HepG2 (cell line): Measurements from ENCODE around the gene STN1. TPM values are rescaled to one million over a fixed set of nuclear protein-coding genes. Genes with fewer than 3 reads are reported as not detected.

ENCODE experiments used
- CREB1 ChIP-seq, 2 experiments: fragments of 450-650 bp in 1 of 2; IDR thresholded peaks; 2 replicates each; pipeline ENCODE4 v1.6.1; 2016 to 2017; ENCODE audit warnings: control low read depth in 1 of 2, mild to moderate bottlenecking in 1 of 2, missing compliant biosample characterization in 1 of 2, missing genetic modification characterization in 1 of 2
- ELF4 ChIP-seq: sonication (generic); formaldehyde crosslinking; IDR thresholded peaks from 2 replicates; pipeline ENCODE4 v1.5.0; 2020; ENCODE audit warnings: missing genetic modification reagents, mild to moderate bottlenecking, moderate library complexity, borderline replicate concordance
- ESRRA ChIP-seq: sonication (generic); formaldehyde crosslinking; IDR thresholded peaks from 2 replicates; pipeline ENCODE4 v1.5.1; 2020; ENCODE audit warnings: mild to moderate bottlenecking, low read depth, missing genetic modification reagents
- FOXA1 ChIP-seq, 2 experiments: fragments of 450-650 bp in 1 of 2; sonication (generic) in 1 of 2; formaldehyde crosslinking in 1 of 2; IDR thresholded peaks; 2 replicates each; pipeline versions ENCODE4 v1.4.0 to v1.6.1; 2016 to 2020; ENCODE audit warnings: missing genetic modification reagents in 1 of 2
- GZF1 ChIP-seq: sonication (generic); formaldehyde crosslinking; IDR thresholded peaks from 2 replicates; pipeline ENCODE4 v1.5.1; 2020; ENCODE audit warnings: mild to moderate bottlenecking, missing genetic modification reagents
- MZF1 ChIP-seq: sonication (generic); formaldehyde crosslinking; IDR thresholded peaks from 2 replicates; pipeline ENCODE4 v1.8.1; 2023; ENCODE audit warnings: mild to moderate bottlenecking, missing genetic modification reagents, borderline replicate concordance
- NFYB ChIP-seq: sonication (generic); formaldehyde crosslinking; IDR thresholded peaks from 2 replicates; pipeline ENCODE4 v1.4.0; 2020; ENCODE audit warnings: missing genetic modification reagents
- SALL2 ChIP-seq: sonication (generic); formaldehyde crosslinking; IDR thresholded peaks from 2 replicates; pipeline ENCODE4 v1.8.1; 2023; ENCODE audit warnings: mild to moderate bottlenecking, missing genetic modification reagents, inconsistent platforms
- ZNF160 ChIP-seq: sonication (generic); formaldehyde crosslinking; IDR thresholded peaks from 2 replicates; pipeline ENCODE4 v1.8.0; 2022; ENCODE audit warnings: mild to moderate bottlenecking, inconsistent platforms, missing genetic modification reagents
- ZNF20 ChIP-seq: sonication (generic); formaldehyde crosslinking; IDR thresholded peaks from 2 replicates; pipeline ENCODE4 v1.4.0; 2020; ENCODE audit warnings: mild to moderate bottlenecking, moderate library complexity, missing genetic modification reagents
- ZNF343 ChIP-seq: sonication (generic); formaldehyde crosslinking; IDR thresholded peaks from 2 replicates; pipeline ENCODE4 v1.4.0; 2020; ENCODE audit warnings: mild to moderate bottlenecking, missing genetic modification reagents
- ZNF451 ChIP-seq: sonication (generic); formaldehyde crosslinking; IDR thresholded peaks from 2 replicates; pipeline ENCODE4 v1.5.0; 2020; ENCODE audit warnings: mild to moderate bottlenecking, missing genetic modification reagents
- ZNF883 ChIP-seq: sonication (generic); formaldehyde crosslinking; IDR thresholded peaks from 2 replicates; pipeline ENCODE4 v1.5.1; 2020; ENCODE audit warnings: mild to moderate bottlenecking, missing genetic modification reagents; ENCODE audit errors: not compliant biosample characterization
- polyA plus RNA-seq, 8 experiments: library from polyadenylated mRNA; depleted of rRNA in 3 of 8; stranded (reverse) in 7 of 8; unstranded in 1 of 8; fragments of >200 nt; fragmentation: Illumina TruSeq in 4 of 8; extraction: Trizol in 4 of 8; gene quantifications; 2 replicates each; pipeline versions ENCODE4 v1.2.1 to v1.2.3, GENCODE V29; 2011 to 2016; ENCODE audit warnings: low read depth in 4 of 8, missing spikeins in 1 of 8, mixed read lengths in 1 of 8; ENCODE audit not compliant: insufficient read depth in 1 of 8
- total RNA-seq, 5 experiments: library from RNA; depleted of rRNA; stranded (reverse); fragments of >200 nt; fragmentation: Illumina TruSeq; extraction: Trizol; gene quantifications; 2 replicates each; pipeline ENCODE4 v1.2.3, GENCODE V29; 2016; ENCODE audit warnings: low read depth in 1 of 5
- TF ChIP-seq, protein P1 (sequence below): sonication (generic); formaldehyde crosslinking; IDR thresholded peaks from 2 replicates; pipeline ENCODE4 v1.8.0; 2022; ENCODE audit warnings: mild to moderate bottlenecking, missing genetic modification reagents
- TF ChIP-seq, protein P2 (sequence below): IDR thresholded peaks from 2 replicates; pipeline ENCODE4 v1.6.1; 2016; ENCODE audit warnings: missing compliant biosample characterization, missing genetic modification reagents, borderline replicate concordance
- TF ChIP-seq, protein P3 (sequence below): sonication (generic); formaldehyde crosslinking; IDR thresholded peaks from 2 replicates; pipeline ENCODE4 v1.4.0; 2020; ENCODE audit warnings: missing genetic modification reagents
- TF ChIP-seq, protein P4 (sequence below): sonication (generic); formaldehyde crosslinking; IDR thresholded peaks from 2 replicates; pipeline ENCODE4 v1.8.1; 2023; ENCODE audit warnings: missing genetic modification reagents, inconsistent platforms, borderline replicate concordance
- TF ChIP-seq, protein P5 (sequence below): sonication (generic); formaldehyde crosslinking; IDR thresholded peaks from 2 replicates; pipeline ENCODE4 v1.4.0; 2020; ENCODE audit warnings: missing genetic modification reagents, mild to moderate bottlenecking, borderline replicate concordance

STN1 gene
- total and polyA plus RNA-seq, 2 of the 13 experiments (the other 11 are each of a cell fraction or from before 2014, with no cell fraction given), result 17.6 to 22.7 TPM

DNA sequence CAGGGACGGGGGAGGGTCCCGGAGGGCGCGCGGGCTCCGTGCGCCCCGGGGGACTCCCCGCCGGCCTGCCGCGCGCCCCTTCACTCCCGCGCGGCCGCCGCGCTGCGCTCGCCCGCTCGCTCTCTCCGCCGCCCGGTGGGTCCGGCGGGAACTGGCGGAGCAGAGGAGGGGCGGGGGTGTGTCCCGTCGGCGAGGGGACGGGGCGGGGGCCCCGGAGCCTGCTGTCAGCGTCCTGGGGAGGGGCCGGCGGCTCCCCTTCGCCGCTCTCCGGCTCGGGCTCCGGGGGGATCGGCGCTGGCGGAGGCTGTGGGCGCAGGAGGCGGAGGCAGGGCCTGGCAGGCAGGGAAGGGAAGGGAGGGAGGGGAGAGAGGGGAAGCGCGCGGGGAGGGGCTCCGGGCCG lies 62.6 kb downstream of the STN1 start, which contains the start of gene SH3PXD2A (continued):
- TF ChIP-seq, protein P1, sequence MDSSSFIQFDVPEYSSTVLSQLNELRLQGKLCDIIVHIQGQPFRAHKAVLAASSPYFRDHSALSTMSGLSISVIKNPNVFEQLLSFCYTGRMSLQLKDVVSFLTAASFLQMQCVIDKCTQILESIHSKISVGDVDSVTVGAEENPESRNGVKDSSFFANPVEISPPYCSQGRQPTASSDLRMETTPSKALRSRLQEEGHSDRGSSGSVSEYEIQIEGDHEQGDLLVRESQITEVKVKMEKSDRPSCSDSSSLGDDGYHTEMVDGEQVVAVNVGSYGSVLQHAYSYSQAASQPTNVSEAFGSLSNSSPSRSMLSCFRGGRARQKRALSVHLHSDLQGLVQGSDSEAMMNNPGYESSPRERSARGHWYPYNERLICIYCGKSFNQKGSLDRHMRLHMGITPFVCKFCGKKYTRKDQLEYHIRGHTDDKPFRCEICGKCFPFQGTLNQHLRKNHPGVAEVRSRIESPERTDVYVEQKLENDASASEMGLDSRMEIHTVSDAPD, result no peak
- TF ChIP-seq ZNF343 (CRISPR knock-in tag), result no peak
- no peak for TF ChIP-seq ZNF20
- TF ChIP-seq ZNF160 (CRISPR knock-in tag), result no peak
- TF ChIP-seq, protein P2, sequence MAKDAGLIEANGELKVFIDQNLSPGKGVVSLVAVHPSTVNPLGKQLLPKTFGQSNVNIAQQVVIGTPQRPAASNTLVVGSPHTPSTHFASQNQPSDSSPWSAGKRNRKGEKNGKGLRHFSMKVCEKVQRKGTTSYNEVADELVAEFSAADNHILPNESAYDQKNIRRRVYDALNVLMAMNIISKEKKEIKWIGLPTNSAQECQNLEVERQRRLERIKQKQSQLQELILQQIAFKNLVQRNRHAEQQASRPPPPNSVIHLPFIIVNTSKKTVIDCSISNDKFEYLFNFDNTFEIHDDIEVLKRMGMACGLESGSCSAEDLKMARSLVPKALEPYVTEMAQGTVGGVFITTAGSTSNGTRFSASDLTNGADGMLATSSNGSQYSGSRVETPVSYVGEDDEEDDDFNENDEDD (CRISPR knock-in tag), result peak; percentile 18; the same call in 1 of the 2 replicates
- TF ChIP-seq, protein P3, sequence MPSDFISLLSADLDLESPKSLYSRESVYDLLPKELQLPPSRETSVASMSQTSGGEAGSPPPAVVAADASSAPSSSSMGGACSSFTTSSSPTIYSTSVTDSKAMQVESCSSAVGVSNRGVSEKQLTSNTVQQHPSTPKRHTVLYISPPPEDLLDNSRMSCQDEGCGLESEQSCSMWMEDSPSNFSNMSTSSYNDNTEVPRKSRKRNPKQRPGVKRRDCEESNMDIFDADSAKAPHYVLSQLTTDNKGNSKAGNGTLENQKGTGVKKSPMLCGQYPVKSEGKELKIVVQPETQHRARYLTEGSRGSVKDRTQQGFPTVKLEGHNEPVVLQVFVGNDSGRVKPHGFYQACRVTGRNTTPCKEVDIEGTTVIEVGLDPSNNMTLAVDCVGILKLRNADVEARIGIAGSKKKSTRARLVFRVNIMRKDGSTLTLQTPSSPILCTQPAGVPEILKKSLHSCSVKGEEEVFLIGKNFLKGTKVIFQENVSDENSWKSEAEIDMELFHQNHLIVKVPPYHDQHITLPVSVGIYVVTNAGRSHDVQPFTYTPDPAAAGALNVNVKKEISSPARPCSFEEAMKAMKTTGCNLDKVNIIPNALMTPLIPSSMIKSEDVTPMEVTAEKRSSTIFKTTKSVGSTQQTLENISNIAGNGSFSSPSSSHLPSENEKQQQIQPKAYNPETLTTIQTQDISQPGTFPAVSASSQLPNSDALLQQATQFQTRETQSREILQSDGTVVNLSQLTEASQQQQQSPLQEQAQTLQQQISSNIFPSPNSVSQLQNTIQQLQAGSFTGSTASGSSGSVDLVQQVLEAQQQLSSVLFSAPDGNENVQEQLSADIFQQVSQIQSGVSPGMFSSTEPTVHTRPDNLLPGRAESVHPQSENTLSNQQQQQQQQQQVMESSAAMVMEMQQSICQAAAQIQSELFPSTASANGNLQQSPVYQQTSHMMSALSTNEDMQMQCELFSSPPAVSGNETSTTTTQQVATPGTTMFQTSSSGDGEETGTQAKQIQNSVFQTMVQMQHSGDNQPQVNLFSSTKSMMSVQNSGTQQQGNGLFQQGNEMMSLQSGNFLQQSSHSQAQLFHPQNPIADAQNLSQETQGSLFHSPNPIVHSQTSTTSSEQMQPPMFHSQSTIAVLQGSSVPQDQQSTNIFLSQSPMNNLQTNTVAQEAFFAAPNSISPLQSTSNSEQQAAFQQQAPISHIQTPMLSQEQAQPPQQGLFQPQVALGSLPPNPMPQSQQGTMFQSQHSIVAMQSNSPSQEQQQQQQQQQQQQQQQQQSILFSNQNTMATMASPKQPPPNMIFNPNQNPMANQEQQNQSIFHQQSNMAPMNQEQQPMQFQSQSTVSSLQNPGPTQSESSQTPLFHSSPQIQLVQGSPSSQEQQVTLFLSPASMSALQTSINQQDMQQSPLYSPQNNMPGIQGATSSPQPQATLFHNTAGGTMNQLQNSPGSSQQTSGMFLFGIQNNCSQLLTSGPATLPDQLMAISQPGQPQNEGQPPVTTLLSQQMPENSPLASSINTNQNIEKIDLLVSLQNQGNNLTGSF (CRISPR knock-in tag), result no peak
- TF ChIP-seq ZNF883, result no peak
- TF ChIP-seq ELF4 (CRISPR knock-in tag), result no peak
- TF ChIP-seq GZF1 (CRISPR knock-in tag), result no peak
- no peak for TF ChIP-seq NFYB
- TF ChIP-seq MZF1, result no peak
- TF ChIP-seq ZNF451 (CRISPR knock-in tag), result no peak
- TF ChIP-seq CREB1 (IDR thresholded peaks at IDR 0.05), result no peak
- no peak for TF ChIP-seq CREB1 (CRISPR knock-in tag; IDR thresholded peaks at IDR 0.05)
- no peak for TF ChIP-seq SALL2 (CRISPR knock-in tag)
- no peak for TF ChIP-seq ESRRA (CRISPR knock-in tag)
- TF ChIP-seq, protein P4, sequence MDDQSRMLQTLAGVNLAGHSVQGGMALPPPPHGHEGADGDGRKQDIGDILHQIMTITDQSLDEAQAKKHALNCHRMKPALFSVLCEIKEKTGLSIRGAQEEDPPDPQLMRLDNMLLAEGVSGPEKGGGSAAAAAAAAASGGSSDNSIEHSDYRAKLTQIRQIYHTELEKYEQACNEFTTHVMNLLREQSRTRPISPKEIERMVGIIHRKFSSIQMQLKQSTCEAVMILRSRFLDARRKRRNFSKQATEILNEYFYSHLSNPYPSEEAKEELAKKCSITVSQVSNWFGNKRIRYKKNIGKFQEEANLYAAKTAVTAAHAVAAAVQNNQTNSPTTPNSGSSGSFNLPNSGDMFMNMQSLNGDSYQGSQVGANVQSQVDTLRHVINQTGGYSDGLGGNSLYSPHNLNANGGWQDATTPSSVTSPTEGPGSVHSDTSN (CRISPR knock-in tag), result no peak
- no peak for TF ChIP-seq FOXA1 (IDR thresholded peaks at IDR 0.05)
- no peak for TF ChIP-seq FOXA1 (CRISPR knock-in tag; IDR thresholded peaks at IDR 0.05)
- TF ChIP-seq, protein P5, sequence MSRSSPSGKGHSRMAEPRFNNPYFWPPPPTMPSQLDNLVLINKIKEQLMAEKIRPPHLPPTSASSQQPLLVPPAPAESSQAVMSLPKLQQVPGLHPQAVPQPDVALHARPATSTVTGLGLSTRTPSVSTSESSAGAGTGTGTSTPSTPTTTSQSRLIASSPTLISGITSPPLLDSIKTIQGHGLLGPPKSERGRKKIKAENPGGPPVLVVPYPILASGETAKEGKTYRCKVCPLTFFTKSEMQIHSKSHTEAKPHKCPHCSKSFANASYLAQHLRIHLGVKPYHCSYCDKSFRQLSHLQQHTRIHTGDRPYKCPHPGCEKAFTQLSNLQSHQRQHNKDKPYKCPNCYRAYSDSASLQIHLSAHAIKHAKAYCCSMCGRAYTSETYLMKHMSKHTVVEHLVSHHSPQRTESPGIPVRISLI, result no peak
